GM12878 (cell line): ENCODE data around the gene TBXA2R. TPM values are rescaled to one million over a fixed set of nuclear protein-coding genes. Genes with fewer than 3 reads are reported as not detected.

Source experiments
- ATAC-seq: fragments of 200-7000 bp; cut with Tn5 transposase; 3 replicates; pipeline ENCODE4 v1.9.1; 2020; ENCODE audit warnings: mild to moderate bottlenecking, moderate library complexity
- BruUV-seq: library from RNA; stranded (reverse); fragments of 400-500 nt; replicated peaks from 2 replicates; lab custom pipeline; 2021; lab: Mats Ljungman, UMichigan
- CTCF ChIA-PET: fragments of 300-600 bp; sonication (Branson Sonifier 250); formaldehyde crosslinking; extraction: SDS; loops from one replicate; lab custom pipeline; 2021; ENCODE audit warnings: inconsistent platforms; lab: Yijun Ruan, JAX
- POLR2A ChIA-PET: fragments of 350-600 bp; formaldehyde crosslinking; extraction: SDS; loops from one replicate; lab custom pipeline; 2021; ENCODE audit warnings: inconsistent platforms; lab: Charles Lee
- RAD21 ChIA-PET: fragments of 300-600 bp; sonication (Branson Sonifier 250); formaldehyde crosslinking; loops from one replicate; lab custom pipeline; 2023; ENCODE audit warnings: antibody characterized with exemption; ENCODE audit not compliant: unreplicated experiment; lab: Charles Lee
- SMC1A ChIA-PET: fragments of 300-600 bp; sonication (Branson Sonifier 250); formaldehyde crosslinking; loops from one replicate; lab custom pipeline; 2023; ENCODE audit not compliant: unreplicated experiment, uncharacterized antibody; lab: Charles Lee
- DNase-seq: peaks from one replicate; pipeline ENCODE4 v3.0.0-alpha.2; 2011; ENCODE audit warnings: low read depth, low spot score
- FAIRE-seq: peaks from 3 replicates; lab custom pipeline; 2011; peaks lifted over from hg19 to GRCh38; lab: Jason Lieb, UNC
- H2AFZ ChIP-seq: 2 replicates; pipeline ENCODE4 v1.6.0; 2011; ENCODE audit warnings: low read depth, low read length, control low read depth; ENCODE audit not compliant: control insufficient read depth
- H3K27ac ChIP-seq: 2 replicates; pipeline ENCODE4 v1.5.1; 2011; ENCODE audit warnings: control low read depth; ENCODE audit not compliant: control insufficient read depth, insufficient read depth
- H3K27me3 ChIP-seq, 2 experiments: replicated peaks in 1 of 2; 2 replicates each; pipeline versions ENCODE4 v1.6.0 to v1.6.1; 2011; ENCODE audit warnings: low read length in 1 of 2; ENCODE audit not compliant: control insufficient read depth in 2 of 2, insufficient read depth in 2 of 2
- H3K36me3 ChIP-seq, 2 experiments: 2 replicates each; pipeline ENCODE4 v1.5.1; 2011; ENCODE audit warnings: low read length in 1 of 2; ENCODE audit not compliant: control insufficient read depth in 2 of 2, insufficient read depth in 2 of 2
- H3K4me1 ChIP-seq: 2 replicates; pipeline ENCODE4 v1.6.1; 2011; ENCODE audit warnings: mild to moderate bottlenecking, low read length, moderate library complexity, mixed read lengths; ENCODE audit not compliant: control insufficient read depth, insufficient read depth
- H3K4me2 ChIP-seq: 2 replicates; pipeline ENCODE4 v1.6.0; 2011; ENCODE audit warnings: control low read depth; ENCODE audit not compliant: control insufficient read depth, insufficient read depth
- H3K4me3 ChIP-seq: fragments of 200-600 bp; sonication (generic); 2 replicates; pipeline ENCODE4 v1.5.1; 2016
- H3K79me2 ChIP-seq: 2 replicates; pipeline ENCODE4 v1.6.0; 2011; ENCODE audit warnings: low read length; ENCODE audit not compliant: control insufficient read depth, insufficient read depth
- H3K9ac ChIP-seq: 2 replicates; pipeline ENCODE4 v1.8.0; 2011; ENCODE audit warnings: low read length, control low read depth, mixed read lengths; ENCODE audit not compliant: control insufficient read depth, insufficient read depth
- H3K9me3 ChIP-seq: replicated peaks from 3 replicates; pipeline ENCODE4 v1.5.1; 2011; ENCODE audit warnings: mild to moderate bottlenecking, low read length; ENCODE audit not compliant: control insufficient read depth, insufficient read depth
- H4K20me1 ChIP-seq: 2 replicates; pipeline ENCODE4 v1.6.0; 2011; ENCODE audit not compliant: control insufficient read depth, insufficient read depth
- CBX5 ChIP-seq: sonication (generic); IDR thresholded peaks from 2 replicates; pipeline ENCODE4 v1.6.1; 2016; ENCODE audit warnings: low read depth, moderate library complexity, mild to moderate bottlenecking, inconsistent platforms
- CHD1 ChIP-seq: IDR thresholded peaks from 2 replicates; pipeline ENCODE4 v1.6.1; 2012; ENCODE audit warnings: low read depth, low read length, improper control_type of control experiment
- CREB1 ChIP-seq: IDR thresholded peaks from 2 replicates; pipeline ENCODE4 v1.6.1; 2012; ENCODE audit warnings: low read depth, mild to moderate bottlenecking, inconsistent platforms
- CTCF ChIP-seq, 3 experiments: IDR thresholded peaks in 2 of 3; conservative IDR thresholded peaks in 1 of 3; 2 replicates each; pipeline ENCODE4 v1.5.1; 2011; ENCODE audit warnings: low read depth in 3 of 3, low read length in 3 of 3, mild to moderate bottlenecking in 3 of 3, control low read depth in 2 of 3, moderate library complexity in 2 of 3, inconsistent platforms in 1 of 3, mixed read lengths in 1 of 3; ENCODE audit not compliant: control insufficient read depth in 2 of 3, insufficient read depth in 1 of 3; ENCODE audit errors: extremely low read depth in 1 of 3
- DPF2 ChIP-seq: fragments of 450-650 bp; IDR thresholded peaks from 2 replicates; pipeline ENCODE4 v1.6.1; 2017; ENCODE audit warnings: mild to moderate bottlenecking
- EGR1 ChIP-seq, 2 experiments: IDR thresholded peaks; 1 replicate in 1 of 2; 2 replicates in 1 of 2; pipeline ENCODE4 v1.6.1; 2011 to 2012; ENCODE audit warnings: low read depth in 2 of 2, low read length in 2 of 2, borderline replicate concordance in 1 of 2, mild to moderate bottlenecking in 1 of 2, moderate library complexity in 1 of 2
- EP300 ChIP-seq, 2 experiments: fragments of 150-350 bp in 1 of 2; IDR thresholded peaks; 2 replicates each; pipeline ENCODE4 v1.6.1; 2011 to 2012; ENCODE audit warnings: low read depth in 2 of 2, low read length in 2 of 2, borderline replicate concordance in 1 of 2, improper control_type of control experiment in 1 of 2, inconsistent platforms in 1 of 2; ENCODE audit not compliant: control insufficient read depth in 1 of 2
- FOXM1 ChIP-seq: IDR thresholded peaks from 2 replicates; pipeline ENCODE4 v1.6.1; 2012; ENCODE audit warnings: low read depth, mild to moderate bottlenecking, inconsistent platforms, low read length, moderate library complexity
- HDAC2 ChIP-seq: fragments of 200-600 bp; sonication (generic); IDR thresholded peaks from 2 replicates; pipeline ENCODE4 v1.6.1; 2017
- IRF3 ChIP-seq: fragments of 450-650 bp; IDR thresholded peaks from 2 replicates; pipeline ENCODE4 v1.6.1; 2014; ENCODE audit warnings: mild to moderate bottlenecking
- KAT2A ChIP-seq: conservative IDR thresholded peaks from 2 replicates; pipeline ENCODE4 v1.6.1; 2011; ENCODE audit warnings: low read depth, low read length; ENCODE audit not compliant: control insufficient read depth
- KDM1A ChIP-seq: fragments of 200-600 bp; sonication (generic); IDR thresholded peaks from 2 replicates; pipeline ENCODE4 v1.6.1; 2016; ENCODE audit warnings: borderline replicate concordance
- MXI1 ChIP-seq: fragments of 150-350 bp; IDR thresholded peaks from 2 replicates; pipeline ENCODE4 v1.6.1; 2011; ENCODE audit warnings: low read depth, mild to moderate bottlenecking, inconsistent platforms, low read length, improper control_type of control experiment
- SREBF1 ChIP-seq: IDR thresholded peaks from 2 replicates; pipeline ENCODE4 v1.6.1; 2012; ENCODE audit warnings: mild to moderate bottlenecking, low read length
- TCF12 ChIP-seq: IDR thresholded peaks from 2 replicates; pipeline ENCODE4 v1.6.1; 2011; ENCODE audit warnings: low read depth, mild to moderate bottlenecking, low read length
- ZNF207 ChIP-seq: fragments of 450-650 bp; IDR thresholded peaks from 2 replicates; pipeline ENCODE4 v1.6.1; 2014; ENCODE audit warnings: antibody characterized with exemption, mild to moderate bottlenecking, borderline replicate concordance
- ZSCAN29 ChIP-seq: fragments of 450-650 bp; IDR thresholded peaks from 2 replicates; pipeline ENCODE4 v1.6.1; 2017; ENCODE audit warnings: mild to moderate bottlenecking, moderate library complexity
- WGBS: methylation state at CpG from one replicate; pipeline ENCODE4 v1.1.6; 2016; ENCODE audit warnings: low lambda C conversion rate; ENCODE audit not compliant: insufficient replicate concordance, insufficient coverage; ENCODE audit errors: missing lambda C conversion rate; 5-methylcytosine and 5-hydroxymethylcytosine counted together
- in situ Hi-C: fragments of 300-500 bp; cut with MboI; formaldehyde crosslinking; loops from 9 replicates; pipeline ENCODE4 v1.14.3; 2018; ENCODE audit warnings: mixed read lengths
- intact Hi-C: fragments of 100-400 bp; cut with micrococcal nuclease; formaldehyde crosslinking; loops from one replicate; pipeline ENCODE4 v1.14.2; 2022; ENCODE audit not compliant: unreplicated experiment
- polyA plus RNA-seq, 11 experiments: library from polyadenylated mRNA; depleted of rRNA in 4 of 11; unstranded in 6 of 11; stranded (reverse) in 5 of 11; fragments of >200 nt; fragmentation: Nextera tagmentation in 4 of 11; fragmentation: Illumina TruSeq in 1 of 11; extraction: Ambion mirVana in 4 of 11; extraction: Trizol in 1 of 11; gene quantifications; 1 replicate in 1 of 11; 2 replicates in 10 of 11; pipeline versions ENCODE4 v1.2.1 to v1.2.3, GENCODE V29; 2011 to 2016; ENCODE audit warnings: inconsistent platforms in 2 of 11, missing spikeins in 2 of 11, low read depth in 1 of 11
- total RNA-seq, 4 experiments: library from RNA; depleted of rRNA in 3 of 4; stranded (reverse); fragments of >200 nt in 3 of 4; fragmentation: Illumina TruSeq in 1 of 4; extraction: Trizol in 1 of 4; gene quantifications; 2 replicates each; pipeline versions ENCODE4 v1.2.1 to v1.2.3, GENCODE V29; 2013 to 2021

The TBXA2R gene
- total and polyA plus RNA-seq, 10 of the 15 experiments (the other 5 are each of a cell fraction or from before 2014, with no cell fraction given): 0.03 TPM; not detected in 8

- intact Hi-C loops: no loop called here
- H4K20me1 ChIP-seq: no peaks in the 10 kb centered on the region
- DNase-seq: no peak
- no peak for ATAC-seq
- WGBS: 92% methylated on average over 18 of the region's 19 CpGs
- H3K9ac ChIP-seq: no peak overlapping the region
- no TSS peak for BruUV-seq
- ChIA-PET RAD21 (no interaction called here), CTCF (no interaction called here)
- no peak overlapping the region for H3K4me2 ChIP-seq
- no peak overlapping the region for H3K27ac ChIP-seq
- H3K79me2 ChIP-seq: no peaks in the 10 kb centered on the region
- TF ChIP-seq ZSCAN29 (no peak), IRF3 (no peak), TCF12 (no peak), HDAC2 (no peak), CTCF (IDR thresholded peaks at IDR 0.05 in 2 of 3, conservative IDR thresholded peaks at IDR 0.05 in 1 of 3; ENCODE audit: control insufficient read depth in 2 of 3, extremely low read depth in 1 of 3, insufficient read depth in 1 of 3, low read depth in 3 of 3, low read length in 3 of 3) (no peak), EGR1 (IDR thresholded peaks at IDR 0.05; ENCODE audit: borderline replicate concordance in 1 of 2, low read depth in 2 of 2, low read length in 2 of 2) (no peak), DPF2 (no peak), CHD1 (no peak), CBX5 (no peak), FOXM1 (no peak), CREB1 (no peak), MXI1 (no peak), SREBF1 (no peak), ZNF207 (no peak), KAT2A (no peak), KDM1A (no peak), EP300 (IDR thresholded peaks at IDR 0.05; ENCODE audit: borderline replicate concordance in 1 of 2, control insufficient read depth in 1 of 2, low read depth in 2 of 2, low read length in 2 of 2) (no peak)
- TF ChIP-seq, all 136 proteins: peak for 0
- no peaks in the 10 kb centered on the region for H3K9me3 ChIP-seq
- no peak overlapping the region for H2AFZ ChIP-seq
- ChIA-PET POLR2A (no interaction called here), SMC1A (no interaction called here)
- no peaks in the 10 kb centered on the region; a peak in 1 of 4 replicates for H3K36me3 ChIP-seq
- no peak overlapping the region for H3K4me3 ChIP-seq
- no peak for FAIRE-seq
- H3K4me1 ChIP-seq: no peaks in the 10 kb centered on the region
- in situ Hi-C loops: no loop called here
- no peaks in the 10 kb centered on the region for H3K27me3 ChIP-seq
Observed at GRCh38 chr19:3634496-3635045, 27.9 kb upstream of the TBXA2R start.
